Measurements from ENCODE around the gene CLEC1A.

The CLEC1A gene

GRCh38 chr12:10098791-10099190, at the start of gene CLEC1A:
CLEC1A (minus strand) TSS chr12:10098985; CDS start chr12:10098922, 63 bp downstream.
- peak within 1 kb of the TSS in 11 of 21 experiments; percentile 18 to 70 (median 44) for H3K27ac ChIP-seq
- peak within 1 kb of the TSS in 4 of 7 experiments; percentile 1 to 6 (median 3) for H3K4me3 ChIP-seq

- Histone ChIP-seq H3K4me3 (no peak overlapping the region), H3K27ac (no peak overlapping the region)
These were observed 49.1 kb upstream of the CLEC1A start for GRCh38 chr12:10147714-10148403.

GRCh38 chr12:10142976-10143589, 44.3 kb upstream of the CLEC1A start:
- H3K27ac ChIP-seq: no peak overlapping the region
- no peak overlapping the region for H3K4me3 ChIP-seq

GRCh38 chr12:10140001-10140400, 41.2 kb upstream of the CLEC1A start:
- H3K27ac ChIP-seq: no peak overlapping the region

GRCh38 chr12:10136637-10137205, 37.9 kb upstream of the CLEC1A start:
- Histone ChIP-seq H3K27ac (no peak overlapping the region), H3K4me3 (no peak overlapping the region)

More at GRCh38 chr12:10140001-10140400, 41.2 kb upstream of the CLEC1A start:
- H3K4me3 ChIP-seq: no peak overlapping the region

- H3K27ac ChIP-seq: no peak overlapping the region
- H3K4me3 ChIP-seq: no peak overlapping the region
These were observed 36.3 kb upstream of the CLEC1A start for GRCh38 chr12:10135126-10135525.

GRCh38 chr12:10132850-10133370, 34.1 kb upstream of the CLEC1A start:
- H3K27ac ChIP-seq: no peak overlapping the region
- no peak overlapping the region for H3K4me3 ChIP-seq

GRCh38 chr12:10131111-10131690, 32.4 kb upstream of the CLEC1A start:
- Histone ChIP-seq H3K27ac (peak overlapping the region in 11 of 21 experiments; percentile 6 to 87 (median 78)), H3K4me3 (no peak overlapping the region)

- H3K4me3 ChIP-seq: peak within 1 kb of the TSS; percentile 11 to 35 (median 26)
- H3K27ac ChIP-seq: peak within 1 kb of the TSS in 20 of 21 experiments; percentile 26 to 87 (median 73)
These were observed 31.3 kb upstream of the CLEC1A start, which contains the start of gene CLEC7A for GRCh38 chr12:10130042-10130441. CLEC7A (minus strand) TSS chr12:10130199; CDS start chr12:10130082, 117 bp downstream.

- peak overlapping the region in 13 of 21 experiments; percentile 39 to 87 (median 79) for H3K27ac ChIP-seq
- H3K4me3 ChIP-seq: peak overlapping the region in 5 of 7 experiments; percentile 11 to 35 (median 27)
These were observed 29.9 kb upstream of the CLEC1A start for GRCh38 chr12:10128687-10129086.

GRCh38 chr12:10126413-10126812, 27.6 kb upstream of the CLEC1A start:
- Histone ChIP-seq H3K27ac (no peak overlapping the region), H3K4me3 (no peak overlapping the region)

- H3K4me3 ChIP-seq: no peak overlapping the region
- H3K27ac ChIP-seq: peak overlapping the region in 1 of 21 experiments; percentile 29
These were observed 23.9 kb upstream of the CLEC1A start for GRCh38 chr12:10122689-10123088.

GRCh38 chr12:10121278-10121677, 22.5 kb upstream of the CLEC1A start:
- H3K27ac ChIP-seq: peak overlapping the region in 3 of 21 experiments; percentile 14 to 26 (median 22)
- no peak overlapping the region for H3K4me3 ChIP-seq

GRCh38 chr12:10119066-10119465, 20.3 kb upstream of the CLEC1A start:
- Histone ChIP-seq H3K4me3 (no peak overlapping the region), H3K27ac (no peak overlapping the region)

- Histone ChIP-seq H3K27ac (no peak overlapping the region), H3K4me3 (no peak overlapping the region)
These were observed 17.1 kb upstream of the CLEC1A start for GRCh38 chr12:10115890-10116289.

- Histone ChIP-seq H3K27ac (no peak overlapping the region), H3K4me3 (no peak overlapping the region)
These were observed 16.5 kb upstream of the CLEC1A start for GRCh38 chr12:10115311-10115710.

- Histone ChIP-seq H3K4me3 (no peak overlapping the region), H3K27ac (no peak overlapping the region)
These were observed 15.1 kb upstream of the CLEC1A start for GRCh38 chr12:10113920-10114319.

- no peak overlapping the region for H3K27ac ChIP-seq
- H3K4me3 ChIP-seq: no peak overlapping the region
These were observed 14.3 kb upstream of the CLEC1A start for GRCh38 chr12:10113075-10113474.

- Histone ChIP-seq H3K4me3 (no peak overlapping the region), H3K27ac (no peak overlapping the region)
These were observed 12.7 kb upstream of the CLEC1A start for GRCh38 chr12:10111451-10111850.

GRCh38 chr12:10110256-10110844, 11.6 kb upstream of the CLEC1A start:
- H3K27ac ChIP-seq: no peak overlapping the region
- H3K4me3 ChIP-seq: no peak overlapping the region
